HepG2 (cell line): ENCODE data around the gene MISFA. TPM values are rescaled to one million over a fixed set of nuclear protein-coding genes. Genes with fewer than 3 reads are reported as not detected.

Source experiments
- ARID4A ChIP-seq: sonication (generic); formaldehyde crosslinking; IDR thresholded peaks from 2 replicates; pipeline ENCODE4 v1.5.0; 2020; ENCODE audit warnings: mild to moderate bottlenecking, missing genetic modification reagents, borderline replicate concordance
- ATAD3A ChIP-seq: sonication (generic); formaldehyde crosslinking; IDR thresholded peaks from 2 replicates; pipeline ENCODE4 v1.4.0; 2020; ENCODE audit warnings: missing genetic modification reagents
- FOXA3 ChIP-seq: IDR thresholded peaks from 2 replicates; pipeline ENCODE4 v1.6.1; 2016; ENCODE audit warnings: missing genetic modification reagents, missing compliant biosample characterization
- HOMEZ ChIP-seq: IDR thresholded peaks from 2 replicates; pipeline ENCODE4 v1.6.1; 2016; ENCODE audit warnings: low read depth
- MED13 ChIP-seq: sonication (generic); formaldehyde crosslinking; IDR thresholded peaks from 2 replicates; pipeline ENCODE4 v1.5.0; 2020; ENCODE audit warnings: missing genetic modification reagents
- PREB ChIP-seq: sonication (generic); formaldehyde crosslinking; IDR thresholded peaks from 2 replicates; pipeline ENCODE4 v1.4.0; 2020; ENCODE audit warnings: missing genetic modification reagents
- RERE ChIP-seq: IDR thresholded peaks from 2 replicates; pipeline ENCODE4 v1.6.1; 2016; ENCODE audit warnings: low read depth, missing genetic modification reagents, missing compliant biosample characterization
- RFX1 ChIP-seq: fragments of 450-650 bp; IDR thresholded peaks from 2 replicates; pipeline ENCODE4 v1.6.1; 2017
- SMAD1 ChIP-seq: sonication (generic); formaldehyde crosslinking; IDR thresholded peaks from 2 replicates; pipeline ENCODE4 v1.4.0; 2020; ENCODE audit warnings: missing genetic modification reagents, low read depth, mild to moderate bottlenecking, borderline replicate concordance
- SMC3 ChIP-seq: IDR thresholded peaks from 2 replicates; pipeline ENCODE4 v1.6.1; 2011; ENCODE audit warnings: low read length, improper control_type of control experiment
- TERF1 ChIP-seq: sonication (generic); formaldehyde crosslinking; IDR thresholded peaks from 2 replicates; pipeline ENCODE4 v1.8.0; 2022; ENCODE audit warnings: mild to moderate bottlenecking, missing genetic modification reagents, moderate library complexity
- ZFAT ChIP-seq: sonication (generic); formaldehyde crosslinking; conservative IDR thresholded peaks from 2 replicates; pipeline ENCODE4 v1.8.1; 2023; ENCODE audit warnings: missing genetic modification reagents, inconsistent platforms
- ZNF354B ChIP-seq: sonication (generic); formaldehyde crosslinking; IDR thresholded peaks from 2 replicates; pipeline ENCODE4 v1.8.0; 2022; ENCODE audit warnings: mild to moderate bottlenecking, missing genetic modification reagents
- ZNF558 ChIP-seq: sonication (generic); formaldehyde crosslinking; IDR thresholded peaks from 2 replicates; pipeline ENCODE4 v1.9.0; 2022; ENCODE audit warnings: mild to moderate bottlenecking, missing genetic modification reagents, borderline replicate concordance
- ZNF7 ChIP-seq: IDR thresholded peaks from 2 replicates; pipeline ENCODE4 v1.6.1; 2016; ENCODE audit warnings: missing biosample characterization, missing genetic modification reagents
- polyA plus RNA-seq, 8 experiments: library from polyadenylated mRNA; depleted of rRNA in 3 of 8; stranded (reverse) in 7 of 8; unstranded in 1 of 8; fragments of >200 nt; fragmentation: Illumina TruSeq in 4 of 8; extraction: Trizol in 4 of 8; gene quantifications; 2 replicates each; pipeline versions ENCODE4 v1.2.1 to v1.2.3, GENCODE V29; 2011 to 2016; ENCODE audit warnings: low read depth in 4 of 8, missing spikeins in 1 of 8, mixed read lengths in 1 of 8; ENCODE audit not compliant: insufficient read depth in 1 of 8
- total RNA-seq, 5 experiments: library from RNA; depleted of rRNA; stranded (reverse); fragments of >200 nt; fragmentation: Illumina TruSeq; extraction: Trizol; gene quantifications; 2 replicates each; pipeline ENCODE4 v1.2.3, GENCODE V29; 2016; ENCODE audit warnings: low read depth in 1 of 5

MISFA gene
- total and polyA plus RNA-seq, 2 of the 13 experiments (the other 11 are each of a cell fraction or from before 2014, with no cell fraction given): 1.4 to 5.4 TPM

GRCh38 chr11:18588297-18589252 is 11.0 kb upstream of the MISFA start, which contains the start of gene UEVLD (continued):
- no peak for TF ChIP-seq TERF1 (CRISPR knock-in tag)
- no peak for TF ChIP-seq RFX1
- TF ChIP-seq ZNF354B (CRISPR knock-in tag): no peak
- TF ChIP-seq SMAD1 (CRISPR knock-in tag): 0 out of 2 replicates have a peak, but pooled peaks have one; percentile 48
- TF ChIP-seq MED13 (CRISPR knock-in tag): peak; percentile 74
- no peak for TF ChIP-seq SMC3
- no peak; the same call in 1 of the 2 replicates for TF ChIP-seq FOXA3 (CRISPR knock-in tag)
- no peak for TF ChIP-seq ZNF7
- TF ChIP-seq RERE (CRISPR knock-in tag): no peak
- TF ChIP-seq ATAD3A: no peak
- TF ChIP-seq PREB (CRISPR knock-in tag): no peak
- peak; percentile 50; the same call in 1 of the 2 replicates for TF ChIP-seq HOMEZ (CRISPR knock-in tag)
- TF ChIP-seq ZNF558 (CRISPR knock-in tag): peak; percentile 77; the same call in 1 of the 2 replicates
- no peak for TF ChIP-seq ZFAT (CRISPR knock-in tag)
- peak; percentile 97 for TF ChIP-seq ARID4A
